ENCODE results near the gene C4orf54. TPM values are rescaled to one million over a fixed set of nuclear protein-coding genes. Genes with fewer than 3 reads are reported as not detected.

The C4orf54 gene
- total RNA-seq, 4 donors from 2014 or later = 0.22 to 0.34 TPM; not detected in 2

GRCh38 chr4:99645638-99646037, 12.0 kb downstream of the C4orf54 start:
- TF ChIP-seq CTCF (IDR thresholded peaks at IDR 0.05) = no peak
- TF ChIP-seq POLR2A (IDR thresholded peaks at IDR 0.05) = no peak
- no peaks in the 10 kb centered on the region for H3K4me1 ChIP-seq
- H3K9me3 ChIP-seq = no peaks in the 10 kb centered on the region
- no peaks in the 10 kb centered on the region for H3K27me3 ChIP-seq
- no peaks in the 10 kb centered on the region for H3K36me3 ChIP-seq
- intact Hi-C loops (cut with DNase I) = no loop called here
- H3K27ac ChIP-seq = no peak overlapping the region
- DNase-seq = no peak
- H3K4me3 ChIP-seq (replicated peaks in 1 of 3) = no peak overlapping the region

GRCh38 chr4:99645036-99645435, 12.6 kb downstream of the C4orf54 start:
- WGBS, 2 donors = 89 to 92% methylated on average over 1 of the region's 1 CpG
- intact Hi-C loops (cut with DNase I) = no loop called here
- H3K27ac ChIP-seq = no peak overlapping the region
- H3K9me3 ChIP-seq = no peaks in the 10 kb centered on the region
- TF ChIP-seq CTCF (IDR thresholded peaks at IDR 0.05) = no peak
- no peak for TF ChIP-seq POLR2A (IDR thresholded peaks at IDR 0.05)
- no peaks in the 10 kb centered on the region for H3K4me1 ChIP-seq
- no peaks in the 10 kb centered on the region for H3K27me3 ChIP-seq
- H3K36me3 ChIP-seq = no peaks in the 10 kb centered on the region
- DNase-seq = no peak
- H3K4me3 ChIP-seq (replicated peaks in 1 of 3) = no peak overlapping the region

- no peaks in the 10 kb centered on the region for H3K9me3 ChIP-seq
- no peaks in the 10 kb centered on the region for H3K36me3 ChIP-seq
- no peaks in the 10 kb centered on the region for H3K4me1 ChIP-seq
- intact Hi-C loops (cut with DNase I) = no loop called here
- TF ChIP-seq CTCF (IDR thresholded peaks at IDR 0.05) (no peak), POLR2A (IDR thresholded peaks at IDR 0.05) (no peak)
- H3K27ac ChIP-seq = no peak overlapping the region
- DNase-seq = no peak
- no peaks in the 10 kb centered on the region for H3K27me3 ChIP-seq
- no peak overlapping the region for H3K4me3 ChIP-seq (replicated peaks in 1 of 3)
- WGBS, 2 donors = 61 to 63% methylated on average over 5 of the region's 5 CpGs
These were observed 13.2 kb downstream of the C4orf54 start for GRCh38 chr4:99644453-99644852.

GRCh38 chr4:99642725-99643489, 14.7 kb downstream of the C4orf54 start:
- H3K4me1 ChIP-seq = no peaks in the 10 kb centered on the region
- TF ChIP-seq POLR2A (IDR thresholded peaks at IDR 0.05) (no peak), CTCF (IDR thresholded peaks at IDR 0.05) (no peak)
- no peak overlapping the region for H3K27ac ChIP-seq
- H3K4me3 ChIP-seq (replicated peaks in 1 of 3) = no peak overlapping the region
- WGBS, 2 donors = 68 to 75% methylated on average over 7 of the region's 7 CpGs
- H3K9me3 ChIP-seq = no peaks in the 10 kb centered on the region
- no peaks in the 10 kb centered on the region for H3K27me3 ChIP-seq
- peak; percentile 11 to 53 for DNase-seq
- H3K36me3 ChIP-seq = no peaks in the 10 kb centered on the region
- intact Hi-C loops (cut with DNase I) = no loop called here

- 66 to 68% methylated on average over 2 of the region's 2 CpGs for WGBS, 2 donors
- intact Hi-C loops (cut with DNase I) = no loop called here
- no peaks in the 10 kb centered on the region for H3K36me3 ChIP-seq
- no peaks in the 10 kb centered on the region for H3K27me3 ChIP-seq
- H3K4me3 ChIP-seq (replicated peaks in 1 of 3) = no peak overlapping the region
- no peak for TF ChIP-seq POLR2A (IDR thresholded peaks at IDR 0.05)
- TF ChIP-seq CTCF (IDR thresholded peaks at IDR 0.05) = no peak
- no peaks in the 10 kb centered on the region for H3K4me1 ChIP-seq
- no peaks in the 10 kb centered on the region for H3K9me3 ChIP-seq
- no peak for DNase-seq
- H3K27ac ChIP-seq = no peak overlapping the region
These were observed 17.0 kb downstream of the C4orf54 start for GRCh38 chr4:99640676-99641075.

Data from thyroid gland (tissue), 4 donors.